GM15510 (cell line): ENCODE measurements around the gene PPY.
A peak's percentile ranks its signal among the peaks of the same experiment; 100 is the strongest.

ENCODE experiments used
- POLR2A ChIP-seq: IDR thresholded peaks from 3 replicates; pipeline ENCODE4 v1.6.1; 2011; ENCODE audit warnings: borderline replicate concordance; ENCODE audit not compliant: insufficient read length; ENCODE audit errors: extremely low read depth

PPY gene

DNA sequence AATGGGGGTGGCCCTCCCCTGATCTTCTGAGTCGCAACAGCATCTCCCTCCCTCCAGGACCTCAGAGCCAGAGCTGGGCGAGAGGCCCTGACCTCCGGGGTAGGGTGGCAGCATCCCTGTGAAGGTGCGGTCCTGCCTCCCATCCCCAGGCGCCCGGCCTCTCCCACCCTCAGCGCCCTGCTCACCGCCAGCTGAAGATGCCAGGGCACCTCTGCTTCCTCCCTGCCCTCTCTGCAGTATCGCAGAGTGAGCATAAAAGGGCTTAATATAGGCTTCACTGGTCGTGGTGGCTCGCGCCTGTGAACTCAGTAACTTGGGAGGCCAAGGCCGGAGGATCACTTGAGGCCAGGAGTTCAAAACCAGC lies 24.3 kb downstream of the PPY start:
- TF ChIP-seq POLR2A = no peak

DNA sequence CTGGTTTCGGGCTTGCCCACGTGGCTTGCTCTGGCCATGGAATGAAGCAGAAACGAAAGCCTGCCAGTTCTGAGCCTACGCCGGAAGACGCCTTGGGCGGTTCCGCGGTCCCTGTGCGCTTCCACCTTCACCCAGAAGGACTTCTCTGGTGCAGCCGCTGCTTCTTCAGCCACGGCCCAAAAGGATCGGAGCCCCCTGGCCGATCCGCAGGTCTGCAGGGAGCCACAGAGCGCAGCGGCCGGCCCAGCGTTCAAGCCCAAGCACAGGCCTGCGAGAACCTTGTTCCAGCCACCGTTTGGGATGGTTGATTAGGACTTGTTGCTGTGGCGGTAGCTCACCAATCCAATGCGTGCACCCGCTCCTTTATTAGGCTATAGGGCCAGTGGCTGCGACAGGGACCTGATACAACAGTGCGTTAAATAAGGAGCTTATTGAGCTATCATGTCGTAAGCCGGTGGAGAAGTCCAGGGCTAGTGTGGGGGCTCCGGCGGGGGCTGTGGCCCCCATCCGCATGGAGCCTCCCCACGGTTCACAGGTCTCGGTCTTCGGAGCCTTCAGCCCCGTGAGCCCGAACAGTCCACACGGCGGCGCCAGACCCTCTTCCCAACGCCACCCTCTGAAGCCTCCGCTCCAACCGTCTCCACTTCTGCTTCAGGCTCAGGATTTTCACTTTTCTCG lies 24.8 kb downstream of the PPY start:
- TF ChIP-seq POLR2A = peak; percentile 49

DNA sequence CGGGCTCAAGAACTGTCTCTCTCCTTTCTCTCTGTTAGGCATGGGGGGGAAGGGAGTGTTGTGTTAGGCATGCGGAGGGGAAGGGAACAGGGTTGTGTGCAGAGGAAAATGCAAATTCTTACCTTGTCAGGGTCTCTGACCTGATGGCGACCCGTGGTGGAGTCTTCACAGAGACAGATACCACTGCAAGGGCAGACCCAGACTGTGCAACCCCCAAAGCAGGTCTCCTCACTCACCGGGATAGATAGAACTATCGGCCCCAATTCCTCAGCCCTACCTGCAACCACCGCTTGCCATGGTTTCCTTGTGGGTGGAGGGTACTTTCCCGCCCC lies 25.3 kb downstream of the PPY start:
- no peak for TF ChIP-seq POLR2A

DNA sequence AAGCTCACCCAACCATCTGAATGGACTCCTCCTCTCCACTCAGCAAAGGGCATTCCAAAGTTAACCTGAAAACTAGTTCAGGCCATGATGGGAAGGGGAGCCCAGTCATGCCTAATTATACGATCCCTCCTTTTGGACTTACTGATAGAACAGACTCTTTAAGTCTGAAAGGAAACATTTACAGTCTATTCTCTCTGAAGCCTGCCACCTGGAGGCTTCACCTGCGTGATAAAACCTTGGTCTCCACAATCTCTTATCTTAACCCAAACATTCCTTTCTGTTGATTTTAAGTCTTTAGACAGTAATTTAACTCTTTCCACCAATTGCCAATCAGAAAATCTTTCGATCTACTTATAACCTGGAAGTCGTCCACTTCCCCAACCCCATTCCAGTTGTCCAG lies 25.9 kb downstream of the PPY start:
- no peak for TF ChIP-seq POLR2A

DNA sequence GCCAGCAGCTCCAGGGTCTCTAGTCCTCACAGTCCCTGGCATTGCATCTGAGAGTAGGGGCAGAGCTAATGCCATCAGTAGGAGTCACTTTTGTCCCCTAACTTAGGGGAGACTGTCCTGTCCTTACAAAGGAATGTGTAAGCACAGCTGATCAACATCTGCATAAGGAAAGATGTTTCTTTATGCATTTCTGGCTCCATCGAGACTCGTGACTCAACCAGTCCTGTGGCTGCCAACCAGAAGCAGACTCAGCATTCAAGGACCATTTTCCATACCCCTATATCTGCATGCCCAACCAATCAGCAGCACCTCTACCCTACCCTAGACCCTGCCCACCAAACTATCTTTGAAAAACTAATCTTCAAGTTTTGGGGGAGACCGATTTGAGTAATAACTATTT lies 26.7 kb downstream of the PPY start:
- TF ChIP-seq POLR2A = no peak

DNA sequence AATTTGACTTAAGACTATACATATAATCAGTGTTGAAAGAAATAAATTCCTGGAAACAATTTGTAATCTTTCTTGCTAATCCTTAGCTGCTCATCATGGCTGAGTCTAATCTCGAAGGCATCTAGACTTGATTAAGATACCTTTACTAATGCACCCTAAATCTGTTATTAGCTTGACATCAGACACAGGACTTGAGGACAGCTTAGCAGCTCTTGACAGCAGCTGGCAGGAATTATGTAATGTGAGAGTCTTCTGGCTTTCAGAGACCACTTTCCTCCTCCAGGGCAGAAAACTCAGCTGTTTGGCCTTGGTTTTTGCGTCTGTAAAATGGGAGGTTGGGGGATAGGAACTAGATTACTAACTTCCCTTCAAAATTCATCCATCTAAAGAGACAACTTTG lies 27.8 kb downstream of the PPY start:
- no peak for TF ChIP-seq POLR2A

DNA sequence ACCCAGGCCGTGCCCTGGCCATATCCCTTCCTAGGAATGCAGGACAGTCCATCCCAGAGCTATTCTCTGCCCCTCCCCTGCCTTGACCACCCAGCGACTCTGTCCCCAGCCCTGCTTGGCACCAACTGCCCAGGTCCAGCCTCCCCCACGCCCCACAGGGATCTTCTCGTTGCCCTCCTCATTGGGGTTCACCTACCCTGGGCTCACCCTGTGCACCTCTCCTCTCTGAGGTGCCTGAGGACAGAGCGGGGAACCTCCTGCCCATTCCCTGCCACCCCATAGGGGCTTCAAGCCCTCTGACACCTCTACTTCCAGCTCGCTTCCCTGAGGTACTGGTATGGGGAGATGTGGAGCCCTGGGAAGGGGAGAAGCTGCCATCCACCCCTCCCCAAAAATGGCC lies 28.7 kb downstream of the PPY start:
- TF ChIP-seq POLR2A = no peak

DNA sequence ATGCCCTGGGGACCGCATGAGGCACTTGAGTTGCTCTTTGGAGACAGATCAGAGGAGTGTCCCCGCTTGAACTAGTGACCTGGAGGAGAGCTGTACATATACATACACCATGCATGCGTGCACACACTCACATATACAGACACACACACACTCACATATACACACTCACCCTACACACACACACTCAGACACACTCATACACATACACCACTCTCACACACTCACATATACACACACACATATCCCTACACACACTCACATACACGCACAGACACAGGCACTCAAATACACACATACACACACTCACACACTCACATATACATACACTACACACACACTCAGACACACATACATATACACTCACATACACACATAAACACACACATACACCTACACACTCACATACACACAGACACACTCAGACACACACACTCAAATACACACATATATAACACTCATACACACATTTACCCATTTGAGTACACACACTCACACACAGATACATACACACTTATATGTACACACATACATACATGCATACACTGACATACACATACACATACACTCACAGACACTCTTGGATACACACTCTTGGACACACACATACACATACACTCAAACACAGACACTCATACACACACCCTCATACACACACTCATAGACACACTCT lies 29.5 kb downstream of the PPY start:
- no peak for TF ChIP-seq POLR2A

DNA sequence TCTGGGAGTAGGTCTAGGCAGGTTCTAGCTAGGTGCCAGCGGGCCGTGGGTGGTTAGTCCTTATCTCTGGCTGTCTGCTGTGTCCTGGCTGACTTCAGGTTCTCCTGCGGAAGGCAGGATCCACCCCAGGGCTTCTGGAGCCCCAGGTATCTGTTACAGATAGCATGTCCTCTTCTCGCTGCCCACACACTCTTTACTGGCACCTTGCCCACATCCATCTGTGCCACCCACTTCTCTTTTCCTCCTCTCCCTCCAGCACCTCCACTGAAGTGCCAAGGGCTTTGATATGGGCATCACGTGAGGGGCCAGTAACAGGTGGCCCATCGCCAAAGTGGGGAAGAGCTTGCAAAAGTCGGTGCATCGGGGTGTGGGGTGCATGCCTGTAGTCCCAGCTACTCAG lies 30.4 kb downstream of the PPY start:
- no peak for TF ChIP-seq POLR2A

DNA sequence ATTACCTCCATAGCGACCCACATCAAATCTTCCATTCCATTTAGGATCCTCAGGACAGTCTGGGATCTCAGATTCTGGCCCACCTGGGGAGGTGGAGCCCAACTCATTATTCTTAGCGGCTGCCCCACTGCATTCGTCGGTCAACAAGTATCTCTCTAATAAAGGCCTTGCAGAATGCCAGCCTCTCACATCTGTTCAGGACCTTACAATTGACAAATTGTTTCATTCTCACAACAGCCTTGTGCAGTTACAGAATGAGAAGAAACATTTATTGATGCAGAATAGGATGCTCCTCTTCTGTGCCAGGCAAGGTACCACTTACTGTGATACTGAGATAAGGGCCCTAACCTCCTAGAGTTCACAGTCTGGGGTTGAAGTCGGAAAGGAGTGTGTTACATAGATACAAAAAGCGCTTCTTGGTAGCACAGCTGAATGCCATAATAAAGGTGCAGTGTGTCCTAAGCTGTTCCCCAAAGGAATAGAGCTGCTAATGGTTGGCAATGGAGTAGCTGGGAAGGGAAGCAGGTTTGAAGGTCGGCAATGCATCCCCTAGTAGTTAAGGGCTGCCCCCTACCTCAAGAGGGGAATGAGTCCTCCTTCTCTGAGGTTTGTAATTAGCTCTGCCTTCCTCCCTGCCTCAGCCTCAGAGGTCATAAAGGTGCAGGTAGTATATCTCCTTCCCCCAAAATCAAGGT lies 32.6 kb downstream of the PPY start:
- no peak for TF ChIP-seq POLR2A

DNA sequence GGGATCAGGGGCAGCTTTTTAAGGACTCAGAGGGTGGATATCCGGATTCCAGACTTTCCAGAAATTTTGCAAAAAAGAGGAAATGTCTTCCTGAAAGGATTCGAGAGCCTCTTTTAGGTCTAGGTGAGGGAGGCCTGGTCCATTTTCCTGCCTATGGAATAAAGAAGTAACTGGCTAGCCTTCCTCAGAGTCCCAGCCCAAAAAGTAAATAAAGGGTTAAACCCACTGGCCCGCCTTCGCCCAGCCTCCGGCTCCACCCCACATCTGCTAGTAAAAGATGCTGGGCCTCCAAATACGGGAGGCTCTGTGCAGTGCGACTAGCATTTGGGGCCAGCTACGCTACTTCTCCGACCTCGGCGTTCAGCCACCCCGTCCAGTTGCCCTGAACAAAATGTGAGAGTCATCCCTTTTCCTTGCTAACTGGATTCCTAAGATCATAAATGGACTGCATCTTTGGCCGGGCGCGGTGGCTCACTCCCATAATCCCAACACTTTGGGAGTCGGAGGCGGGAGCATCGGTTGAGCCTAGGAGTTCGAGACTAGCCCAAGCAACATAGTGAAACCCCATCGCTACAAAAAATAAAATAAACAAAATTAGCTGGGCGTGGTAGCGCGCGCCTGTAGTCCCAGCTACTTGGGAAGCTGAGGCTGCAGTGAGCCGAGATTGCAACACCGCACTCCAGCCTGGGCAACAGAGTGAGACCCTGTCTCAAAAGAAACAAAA lies 34.1 kb downstream of the PPY start:
- TF ChIP-seq POLR2A = no peak

DNA sequence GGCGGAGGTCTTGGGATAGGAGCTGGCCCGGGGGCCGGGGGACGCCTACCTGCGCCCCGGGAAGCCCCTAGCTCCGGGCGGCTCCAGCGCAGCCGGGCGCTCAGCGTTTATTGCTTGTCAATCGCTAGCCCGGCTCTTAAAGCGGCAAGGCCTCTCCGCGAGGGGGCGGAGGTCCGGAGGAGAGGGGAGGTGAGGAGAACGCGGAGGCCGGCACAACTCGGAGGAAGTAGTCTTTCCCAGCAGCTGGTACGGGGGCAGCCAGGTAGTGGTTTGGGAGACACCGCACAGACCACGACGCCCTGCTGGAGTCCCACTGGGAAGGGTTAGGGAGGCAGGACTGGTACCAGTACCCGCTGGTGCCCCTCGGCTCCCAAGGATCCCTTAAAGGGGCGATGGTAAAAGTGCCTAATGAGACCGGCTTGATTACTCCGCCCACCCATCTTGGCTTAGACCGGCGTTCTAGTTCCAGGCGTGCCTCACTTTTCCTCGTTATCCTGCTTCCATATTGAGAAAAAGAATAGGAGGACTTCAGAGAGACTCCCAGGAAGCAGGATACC lies 34.8 kb downstream of the PPY start, which contains the start of gene MPP2:
Gene MPP2 (minus strand): TSS at position 112 of the 557 bp plus-strand sequence. CDS start 3,076 bp downstream, outside the sequence.
- TF ChIP-seq POLR2A = no peak

DNA sequence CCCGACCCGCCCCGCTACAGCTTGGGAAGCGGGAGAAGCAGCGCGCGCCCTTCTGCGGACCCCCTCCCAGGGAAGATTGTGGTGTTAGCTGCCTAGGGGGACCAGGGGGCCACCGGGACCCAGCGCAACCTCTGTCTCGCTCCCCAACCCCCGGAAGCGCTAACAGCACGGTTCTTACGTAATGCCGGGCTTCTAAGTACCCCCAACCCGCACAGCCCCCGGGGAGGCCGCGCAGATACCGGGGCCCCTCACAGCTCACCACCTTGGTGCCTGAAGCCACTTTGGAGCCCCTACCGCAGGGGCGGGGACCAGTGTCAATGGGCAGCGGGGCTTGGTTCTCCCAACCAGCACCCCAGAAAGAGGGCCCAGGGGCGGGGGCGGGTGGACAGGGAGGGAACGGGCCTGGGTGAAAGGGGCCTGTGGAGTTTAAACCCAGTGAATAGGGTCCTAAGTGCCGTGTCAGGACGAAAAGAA lies 35.3 kb downstream of the PPY start:
- TF ChIP-seq POLR2A = no peak

DNA sequence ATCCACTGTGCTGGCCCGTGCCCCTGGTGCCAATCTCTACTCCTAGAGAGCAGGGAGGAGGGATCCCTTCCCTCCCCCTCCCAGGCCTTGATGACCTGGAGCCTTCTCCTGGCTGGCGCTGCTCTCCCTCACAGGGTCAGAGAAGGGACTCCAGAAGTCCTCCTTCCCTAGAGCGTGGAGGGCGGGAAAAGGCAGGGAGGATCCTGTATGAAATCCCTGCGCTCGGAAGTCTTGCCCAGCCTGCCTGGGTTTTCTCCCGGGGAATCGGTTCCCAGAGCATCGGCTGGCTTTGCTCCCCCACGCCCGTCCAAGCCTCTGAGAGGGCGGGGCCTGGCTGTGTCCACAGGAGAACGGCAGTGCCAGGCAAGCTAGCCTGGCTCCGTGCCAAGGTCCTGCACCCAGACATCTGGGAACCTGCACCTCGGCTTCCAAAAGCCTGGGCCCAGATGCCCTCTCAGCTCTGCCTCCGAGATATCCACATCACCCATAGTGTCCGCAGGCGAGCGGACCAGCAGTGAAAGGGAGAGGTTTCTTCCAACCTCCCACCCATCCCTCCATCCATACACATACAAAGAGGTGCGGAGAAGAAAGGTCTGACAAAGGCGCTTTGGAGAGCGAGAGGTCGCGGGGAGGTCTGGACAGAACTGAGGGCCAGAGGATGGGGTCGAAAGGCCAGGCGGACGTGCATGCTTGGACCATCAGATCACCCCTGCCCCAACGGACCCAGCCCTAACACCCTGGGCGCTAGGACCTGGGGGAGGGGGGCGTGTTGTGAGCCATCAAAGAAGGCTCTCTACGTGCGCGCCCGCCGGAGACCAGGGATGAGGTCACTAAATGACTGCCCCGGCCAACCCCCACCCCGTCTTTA lies 36.1 kb downstream of the PPY start:
- no peak for TF ChIP-seq POLR2A

DNA sequence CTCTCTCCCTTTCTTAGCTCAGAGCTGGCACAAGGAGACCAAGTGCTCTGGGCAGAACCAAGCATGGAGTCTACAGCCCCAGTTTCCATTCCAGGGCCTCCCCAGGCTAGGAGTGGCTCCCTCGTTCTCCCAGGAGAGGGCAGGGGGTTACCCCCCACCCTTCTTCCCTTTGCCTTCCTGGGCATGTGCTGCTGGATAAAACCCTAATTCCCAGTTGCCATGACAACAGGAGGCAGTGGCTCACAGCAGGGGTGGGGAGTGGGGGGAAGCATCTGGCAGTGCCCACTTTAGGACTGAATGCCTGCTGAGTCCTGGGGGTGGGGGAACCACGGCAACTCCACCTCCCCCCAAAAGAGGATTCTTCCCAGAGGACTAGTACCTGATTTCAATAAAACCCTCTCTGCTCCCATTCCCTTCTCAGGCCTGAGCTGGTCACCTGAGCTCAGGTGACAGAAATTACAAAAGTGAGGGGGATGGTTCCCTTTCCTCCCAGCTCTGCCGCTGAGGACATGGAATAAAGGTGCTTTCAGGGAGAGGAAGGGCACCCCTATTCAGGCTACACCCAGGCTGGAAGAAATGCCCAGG lies 36.8 kb downstream of the PPY start:
- no peak for TF ChIP-seq POLR2A
